Measurements from ENCODE around the gene CCL18. TPM values are rescaled to one million over a fixed set of nuclear protein-coding genes. Genes with fewer than 3 reads are reported as not detected.

CCL18 gene
- total RNA-seq, 2 experiments from 2014 or later, result not detected

- H3K36me3 ChIP-seq (ENCODE audit: insufficient read depth, low read length), result no peaks in the 10 kb centered on the region
- H3K9me3 ChIP-seq (ENCODE audit: control insufficient read depth in 1 of 2, insufficient read depth in 1 of 2, low read length in 2 of 2), result no peaks in the 10 kb centered on the region
- TF ChIP-seq CTCF (IDR thresholded peaks at IDR 0.05), result no peak
- ChIA-PET POLR2A (no interaction called here), CTCF (no interaction called here)
- H3K9me3 Mint-ChIP-seq, result no peaks in the 10 kb centered on the region
- no peak overlapping the region for H3K27ac ChIP-seq (ENCODE audit: low read depth in 1 of 2, low read length in 2 of 2)
- no peak overlapping the region for H3K4me3 Mint-ChIP-seq
- H3K27me3 Mint-ChIP-seq, result peaks cover 46% of the 10 kb centered on the region
- no peaks in the 10 kb centered on the region for H3K4me1 Mint-ChIP-seq (ENCODE audit: low read depth)
- intact Hi-C loops (cut with DNase I, micrococcal nuclease), result no loop called here
- DNase-seq (peak in 3 of 14 experiments; percentile 7 to 27 (median 25)), ATAC-seq (ENCODE audit: poor library complexity) (no peak)
- no peaks in the 10 kb centered on the region for H3K4me1 ChIP-seq (ENCODE audit: insufficient read depth, low read length)
- H3K27me3 ChIP-seq (ENCODE audit: control insufficient read depth in 1 of 2, insufficient read depth in 2 of 2, low read length in 2 of 2), result peaks cover 6% of the 10 kb centered on the region in 2 experiments
- no peaks in the 10 kb centered on the region for H3K36me3 Mint-ChIP-seq (ENCODE audit: low read depth)
- no peak overlapping the region for H3K27ac Mint-ChIP-seq
- H3K4me3 ChIP-seq (ENCODE audit: low read length), result no peak overlapping the region
These were observed 29.9 kb upstream of the CCL18 start for GRCh38 chr17:36034127-36034526.

GRCh38 chr17:36036235-36036634 lies 27.8 kb upstream of the CCL18 start:
- no peaks in the 10 kb centered on the region for H3K9me3 ChIP-seq (ENCODE audit: control insufficient read depth in 1 of 2, insufficient read depth in 1 of 2, low read length in 2 of 2)
- H3K4me3 Mint-ChIP-seq, result no peak overlapping the region
- peaks cover 35% of the 10 kb centered on the region for H3K27me3 Mint-ChIP-seq
- peaks cover 0 to 6% of the 10 kb centered on the region in 2 experiments for H3K27me3 ChIP-seq (ENCODE audit: control insufficient read depth in 1 of 2, insufficient read depth in 2 of 2, low read length in 2 of 2)
- no peaks in the 10 kb centered on the region for H3K4me1 Mint-ChIP-seq (ENCODE audit: low read depth)
- POLR2A ChIA-PET, result no interaction called here
- no peak overlapping the region for H3K27ac ChIP-seq (ENCODE audit: low read depth in 1 of 2, low read length in 2 of 2)
- H3K4me1 ChIP-seq (ENCODE audit: insufficient read depth, low read length), result no peaks in the 10 kb centered on the region
- intact Hi-C loops (cut with DNase I, micrococcal nuclease), result no loop called here
- ATAC-seq (ENCODE audit: poor library complexity), result no peak
- no peak overlapping the region for H3K4me3 ChIP-seq (ENCODE audit: low read length)
- peak in 2 of 14 experiments; percentile 18 to 37 for DNase-seq
- H3K9me3 Mint-ChIP-seq, result no peaks in the 10 kb centered on the region
- H3K36me3 Mint-ChIP-seq (ENCODE audit: low read depth), result no peaks in the 10 kb centered on the region
- no peaks in the 10 kb centered on the region for H3K36me3 ChIP-seq (ENCODE audit: insufficient read depth, low read length)
- CTCF ChIA-PET, result no interaction called here
- no peak overlapping the region for H3K27ac Mint-ChIP-seq
- no peak for TF ChIP-seq CTCF (IDR thresholded peaks at IDR 0.05)

- Mint-ChIP-seq H3K27ac (no peak overlapping the region), H3K4me3 (no peak overlapping the region), H3K36me3 (ENCODE audit: low read depth) (peaks cover 3% of the 10 kb centered on the region), H3K4me1 (ENCODE audit: low read depth) (no peaks in the 10 kb centered on the region), H3K27me3 (peaks cover 52% of the 10 kb centered on the region), H3K9me3 (peaks cover 11% of the 10 kb centered on the region)
- H3K9me3 ChIP-seq (ENCODE audit: control insufficient read depth in 1 of 2, insufficient read depth in 1 of 2, low read length in 2 of 2), result peaks cover 17 to 19% of the 10 kb centered on the region in 2 experiments
- H3K36me3 ChIP-seq (ENCODE audit: insufficient read depth, low read length), result no peaks in the 10 kb centered on the region
- intact Hi-C loops (cut with DNase I, micrococcal nuclease), result no loop called here
- H3K27me3 ChIP-seq (ENCODE audit: control insufficient read depth in 1 of 2, insufficient read depth in 2 of 2, low read length in 2 of 2), result peaks cover 3 to 16% of the 10 kb centered on the region in 2 experiments
- POLR2A ChIA-PET, result no interaction called here
- no peak for TF ChIP-seq CTCF (IDR thresholded peaks at IDR 0.05)
- ATAC-seq (ENCODE audit: poor library complexity), result no peak
- no peak for DNase-seq
- CTCF ChIA-PET, result no interaction called here
- H3K4me1 ChIP-seq (ENCODE audit: insufficient read depth, low read length), result no peaks in the 10 kb centered on the region
- no peak overlapping the region for H3K27ac ChIP-seq (ENCODE audit: low read depth in 1 of 2, low read length in 2 of 2)
- no peak overlapping the region for H3K4me3 ChIP-seq (ENCODE audit: low read length)
These were observed 16.0 kb upstream of the CCL18 start for GRCh38 chr17:36048066-36048465.

Measured in CD4-positive, alpha-beta T cell (primary cell).